AG04449 (cell line): ENCODE data around the gene KLHL29.

Experiments used
- CTCF ChIA-PET: fragments of 350-600 bp; formaldehyde crosslinking; extraction: SDS; loops from one replicate; lab custom pipeline; 2021; ENCODE audit warnings: antibody characterized with exemption; lab: Yijun Ruan, JAX
- POLR2A ChIA-PET: fragments of 400-600, 350-600 bp; formaldehyde crosslinking; extraction: SDS; loops from one replicate; lab custom pipeline; 2020; ENCODE audit warnings: antibody characterized with exemption, inconsistent platforms; lab: Yijun Ruan, JAX
- DNase-seq: peaks from one replicate; pipeline ENCODE4 v3.0.0-alpha.2; 2010; ENCODE audit warnings: low read depth, low spot score
- H3K4me3 ChIP-seq: 2 replicates; pipeline ENCODE4 v1.5.1; 2011; ENCODE audit warnings: low read depth, mild to moderate bottlenecking, control low read depth, low read length
- TF ChIP-seq, protein P1 (sequence below): IDR thresholded peaks from one replicate; pipeline ENCODE4 v1.5.1; 2011; ENCODE audit warnings: mild to moderate bottlenecking, moderate library complexity, low read length, control low read depth, inconsistent platforms; ENCODE audit not compliant: insufficient read depth; ENCODE audit errors: missing control alignments

Gene KLHL29

DNA sequence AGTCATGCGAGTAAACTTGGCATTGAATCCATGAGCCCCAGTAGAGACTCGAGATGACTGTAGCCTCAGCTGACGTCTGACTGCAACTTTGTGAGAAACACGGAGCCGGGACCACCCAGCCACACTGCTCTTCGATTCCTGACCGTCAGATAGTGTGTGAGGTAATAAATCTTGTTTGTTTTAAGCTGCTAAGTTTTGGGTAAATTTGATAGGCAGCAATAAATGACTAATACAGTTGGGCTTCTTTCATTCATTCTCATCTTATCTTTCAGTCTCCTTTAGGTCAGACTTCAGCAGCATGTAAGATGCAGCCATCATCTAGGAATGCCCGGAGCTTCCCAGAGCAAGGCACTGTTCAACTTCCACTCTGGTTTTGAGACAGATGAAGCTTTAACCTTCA, 8.0 kb upstream of the KLHL29 start:
- no peak overlapping the region for H3K4me3 ChIP-seq
- DNase-seq, result no peak
- CTCF ChIA-PET, result interaction anchor here (1.1 to 1.5 kb wide), 2 partner anchors 25 to 26 kb away, joined by 3 read pairs; no protein-coding TSS in a partner anchor
- POLR2A ChIA-PET, result no interaction called here
- TF ChIP-seq, protein P1, sequence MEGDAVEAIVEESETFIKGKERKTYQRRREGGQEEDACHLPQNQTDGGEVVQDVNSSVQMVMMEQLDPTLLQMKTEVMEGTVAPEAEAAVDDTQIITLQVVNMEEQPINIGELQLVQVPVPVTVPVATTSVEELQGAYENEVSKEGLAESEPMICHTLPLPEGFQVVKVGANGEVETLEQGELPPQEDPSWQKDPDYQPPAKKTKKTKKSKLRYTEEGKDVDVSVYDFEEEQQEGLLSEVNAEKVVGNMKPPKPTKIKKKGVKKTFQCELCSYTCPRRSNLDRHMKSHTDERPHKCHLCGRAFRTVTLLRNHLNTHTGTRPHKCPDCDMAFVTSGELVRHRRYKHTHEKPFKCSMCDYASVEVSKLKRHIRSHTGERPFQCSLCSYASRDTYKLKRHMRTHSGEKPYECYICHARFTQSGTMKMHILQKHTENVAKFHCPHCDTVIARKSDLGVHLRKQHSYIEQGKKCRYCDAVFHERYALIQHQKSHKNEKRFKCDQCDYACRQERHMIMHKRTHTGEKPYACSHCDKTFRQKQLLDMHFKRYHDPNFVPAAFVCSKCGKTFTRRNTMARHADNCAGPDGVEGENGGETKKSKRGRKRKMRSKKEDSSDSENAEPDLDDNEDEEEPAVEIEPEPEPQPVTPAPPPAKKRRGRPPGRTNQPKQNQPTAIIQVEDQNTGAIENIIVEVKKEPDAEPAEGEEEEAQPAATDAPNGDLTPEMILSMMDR, result no peak

DNA sequence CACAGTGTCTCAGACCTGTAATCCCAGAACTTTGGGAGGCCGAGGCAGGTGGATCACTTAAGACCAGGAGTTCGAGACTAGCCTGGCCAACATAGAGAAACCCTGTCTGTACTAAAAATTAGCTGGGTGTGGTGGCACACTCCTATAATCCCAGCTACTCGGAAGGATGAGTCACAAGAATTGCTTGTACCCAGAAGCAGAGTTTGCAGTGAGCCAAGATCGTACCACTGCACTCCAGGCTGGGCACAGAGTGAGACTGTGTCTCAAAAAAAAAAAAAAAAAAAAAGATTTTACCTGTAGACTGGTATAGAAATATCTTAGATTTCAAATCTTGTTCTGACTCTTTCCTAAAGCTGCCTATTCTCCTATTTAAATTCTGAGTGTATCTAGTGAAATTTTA, 7.2 kb upstream of the KLHL29 start:
- no peak for DNase-seq
- ChIA-PET POLR2A (no interaction called here), CTCF (no interaction called here)
- no peak overlapping the region for H3K4me3 ChIP-seq
- TF ChIP-seq, protein P1, result no peak

DNA sequence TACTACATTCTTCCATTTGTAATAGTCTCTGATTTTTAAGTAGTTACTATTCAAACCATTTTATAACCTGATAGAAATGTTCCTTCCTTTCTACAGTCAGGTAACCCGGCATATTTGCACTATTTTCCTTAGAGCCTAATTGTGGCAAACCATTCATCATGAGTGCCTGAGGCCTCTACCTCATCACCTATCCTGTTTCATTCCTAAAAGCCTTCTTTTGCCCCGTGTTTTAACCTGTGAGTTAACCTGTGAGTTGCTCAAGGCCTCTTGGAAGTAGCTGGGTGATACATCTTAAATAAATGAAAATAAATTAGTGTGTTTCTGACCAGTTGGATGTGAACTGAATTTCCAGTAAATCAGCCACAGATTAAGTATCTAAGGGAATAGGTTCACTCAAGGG, 6.5 kb upstream of the KLHL29 start:
- CTCF ChIA-PET, result no interaction called here
- TF ChIP-seq, protein P1, result no peak
- POLR2A ChIA-PET, result no interaction called here
- no peak overlapping the region for H3K4me3 ChIP-seq
- no peak for DNase-seq

DNA sequence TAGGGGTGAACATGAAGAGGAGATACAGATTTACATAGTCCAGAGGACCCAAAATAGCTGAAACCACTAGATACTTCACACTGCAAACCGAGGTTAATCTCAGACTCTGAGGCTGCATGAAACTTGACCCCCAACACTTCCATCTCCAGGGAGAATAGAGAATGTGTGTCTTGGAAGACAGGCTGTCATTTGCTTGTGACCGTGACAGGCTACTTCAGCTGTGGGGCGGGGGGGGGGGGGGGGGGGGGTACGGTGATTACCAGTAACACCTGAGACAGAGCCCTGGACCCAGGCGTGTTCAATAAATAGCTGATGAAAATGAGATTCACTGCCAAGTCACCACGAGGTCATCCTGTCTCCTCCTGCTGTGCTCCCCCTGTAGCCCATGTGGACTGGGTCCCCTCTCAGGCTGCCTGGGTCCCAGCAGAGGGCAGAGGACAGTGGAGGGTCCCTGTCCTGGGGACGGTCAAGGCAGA, 5.7 kb upstream of the KLHL29 start:
- CTCF ChIA-PET, result no interaction called here

DNA sequence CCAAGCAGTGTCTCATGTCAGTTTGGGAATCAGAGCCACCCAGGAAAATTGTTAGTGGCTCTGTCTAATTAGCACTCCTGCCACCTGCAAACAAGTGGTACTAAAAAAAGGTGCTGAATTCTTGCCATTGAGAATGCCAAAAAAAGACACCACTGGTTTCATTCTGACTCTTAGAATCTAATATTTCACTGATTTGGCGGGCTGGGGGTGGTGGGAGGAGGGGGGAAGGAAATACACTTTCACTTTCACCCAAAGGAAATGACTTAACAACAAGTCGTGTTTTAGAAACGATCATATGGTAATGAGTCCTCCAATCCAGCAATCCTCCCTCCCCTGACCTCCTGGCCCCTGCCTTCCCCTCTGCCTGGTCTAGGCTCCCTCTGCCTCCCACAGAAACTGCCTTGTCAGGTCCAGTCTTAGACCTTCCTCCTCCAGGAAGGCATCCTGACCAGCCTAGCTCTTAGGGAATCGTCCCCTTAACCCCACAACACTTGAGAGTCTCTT, 4.4 kb upstream of the KLHL29 start:
- DNase-seq, result no peak
- ChIA-PET CTCF (no interaction called here), POLR2A (no interaction called here)
- TF ChIP-seq, protein P1, result no peak
- H3K4me3 ChIP-seq, result no peak overlapping the region

More for the DNA sequence above, 5.7 kb upstream of the KLHL29 start:
- no peak for DNase-seq
- H3K4me3 ChIP-seq, result no peak overlapping the region
- POLR2A ChIA-PET, result no interaction called here
- TF ChIP-seq, protein P1, result no peak

DNA sequence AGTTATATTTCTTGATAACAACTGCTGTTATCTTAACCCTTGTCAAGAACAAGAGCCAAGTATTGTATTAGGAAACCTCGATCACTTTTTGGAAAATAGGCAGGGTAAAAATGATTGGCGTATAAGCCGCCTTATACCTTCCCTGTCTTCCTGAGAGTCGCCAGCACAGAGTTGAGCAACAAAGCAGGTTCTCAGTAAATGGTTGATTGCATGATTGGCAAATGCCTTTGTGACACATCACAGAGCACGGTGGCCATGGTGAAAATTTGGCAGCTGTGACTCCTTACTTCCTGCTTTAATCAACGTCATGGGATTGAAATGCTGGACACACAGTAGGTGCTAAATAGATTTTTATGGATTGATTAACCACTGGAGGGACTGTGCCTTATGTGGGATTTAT, 3.9 kb upstream of the KLHL29 start:
- DNase-seq, result no peak
- TF ChIP-seq, protein P1, result no peak
- H3K4me3 ChIP-seq, result no peak overlapping the region
- ChIA-PET POLR2A (no interaction called here), CTCF (no interaction called here)
